ENCODE data around the gene DPF1.

The DPF1 gene

DNA sequence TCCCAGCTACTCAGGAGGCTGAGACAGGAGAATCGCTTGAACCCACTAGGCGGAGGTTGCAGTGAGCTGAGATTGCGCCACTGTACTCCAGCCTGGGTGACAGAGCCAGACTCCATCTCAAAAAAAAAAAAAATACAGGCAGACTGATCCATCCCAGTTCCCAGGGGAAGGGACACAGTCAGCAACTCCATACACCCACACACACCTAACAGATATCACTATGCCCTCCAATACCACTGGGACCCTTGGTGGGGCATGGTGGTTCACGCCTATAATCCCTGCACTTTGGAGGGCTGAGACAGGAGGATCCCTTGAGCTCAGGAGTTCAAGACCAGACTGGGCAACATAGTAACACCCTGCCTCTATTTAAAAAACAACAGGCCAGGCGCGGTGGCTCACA lies 2.6 kb downstream of the DPF1 start:
- no peak for DNase-seq (ENCODE audit: low read depth)

- no peak for DNase-seq (ENCODE audit: low read depth)
Measured at GRCh38 chr19:38219221-38219620, 4.8 kb downstream of the DPF1 start.

DNA sequence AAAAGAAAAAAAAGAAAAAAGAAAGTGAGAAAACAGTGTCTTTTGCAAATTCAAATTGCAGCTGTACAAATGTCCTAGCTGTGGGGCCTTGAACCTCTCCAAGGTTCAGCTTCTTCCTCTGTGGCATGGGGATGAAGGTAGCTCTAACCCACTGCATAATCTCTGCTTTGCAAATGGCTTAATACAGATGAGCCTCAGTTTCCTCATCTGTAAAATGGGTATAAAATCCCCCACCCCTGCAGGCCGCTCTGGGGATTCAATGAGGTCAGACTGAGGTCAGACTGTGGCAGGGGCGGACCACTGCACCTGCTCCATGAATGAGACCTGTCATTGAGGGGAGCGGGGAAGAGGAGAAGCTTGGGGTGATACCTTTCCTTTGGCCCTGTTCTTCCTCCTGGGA lies 5.8 kb downstream of the DPF1 start:
- DNase-seq (ENCODE audit: low read depth) = no peak

GRCh38 chr19:38216785-38217641 lies 7.0 kb downstream of the DPF1 start:
- no peak for DNase-seq (ENCODE audit: low read depth)

- peak; percentile 48 for DNase-seq (ENCODE audit: low read depth)
Measured at GRCh38 chr19:38213911-38214625, 10.0 kb downstream of the DPF1 start.

GRCh38 chr19:38213469-38213868 lies 10.6 kb downstream of the DPF1 start:
- no peak for DNase-seq (ENCODE audit: low read depth)

GRCh38 chr19:38211766-38212165 lies 12.3 kb downstream of the DPF1 start:
- no peak for DNase-seq (ENCODE audit: low read depth)

GRCh38 chr19:38211151-38211591 lies 12.9 kb downstream of the DPF1 start:
- DNase-seq (ENCODE audit: low read depth) = no peak

DNA sequence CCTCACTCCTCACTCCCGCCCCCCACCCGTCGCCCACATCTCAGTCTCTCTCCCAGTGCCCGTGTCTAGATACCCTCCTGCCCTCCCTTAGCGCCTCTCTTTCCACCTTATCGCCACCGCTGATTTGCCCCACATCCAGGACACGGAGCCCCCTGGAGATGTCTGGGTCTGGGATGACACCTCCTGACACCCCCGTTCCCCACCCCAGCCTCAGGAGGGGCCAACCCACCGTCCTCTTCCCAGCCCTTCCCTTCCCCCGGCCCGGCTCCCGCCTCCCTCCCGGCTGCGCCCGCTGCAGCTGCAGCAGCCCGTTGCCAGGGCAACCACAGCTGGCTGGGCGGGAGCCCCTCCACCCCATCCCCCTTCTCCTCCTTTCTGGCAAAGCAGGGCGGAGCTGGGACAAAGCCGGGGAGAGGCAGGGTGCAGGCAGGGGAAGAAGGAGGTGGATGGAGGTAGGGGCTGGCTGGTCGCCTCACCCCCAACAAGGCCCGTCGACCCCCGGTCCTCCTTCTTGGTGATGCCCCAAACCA lies 13.5 kb downstream of the DPF1 start:
- no peak for DNase-seq (ENCODE audit: low read depth)

DNA sequence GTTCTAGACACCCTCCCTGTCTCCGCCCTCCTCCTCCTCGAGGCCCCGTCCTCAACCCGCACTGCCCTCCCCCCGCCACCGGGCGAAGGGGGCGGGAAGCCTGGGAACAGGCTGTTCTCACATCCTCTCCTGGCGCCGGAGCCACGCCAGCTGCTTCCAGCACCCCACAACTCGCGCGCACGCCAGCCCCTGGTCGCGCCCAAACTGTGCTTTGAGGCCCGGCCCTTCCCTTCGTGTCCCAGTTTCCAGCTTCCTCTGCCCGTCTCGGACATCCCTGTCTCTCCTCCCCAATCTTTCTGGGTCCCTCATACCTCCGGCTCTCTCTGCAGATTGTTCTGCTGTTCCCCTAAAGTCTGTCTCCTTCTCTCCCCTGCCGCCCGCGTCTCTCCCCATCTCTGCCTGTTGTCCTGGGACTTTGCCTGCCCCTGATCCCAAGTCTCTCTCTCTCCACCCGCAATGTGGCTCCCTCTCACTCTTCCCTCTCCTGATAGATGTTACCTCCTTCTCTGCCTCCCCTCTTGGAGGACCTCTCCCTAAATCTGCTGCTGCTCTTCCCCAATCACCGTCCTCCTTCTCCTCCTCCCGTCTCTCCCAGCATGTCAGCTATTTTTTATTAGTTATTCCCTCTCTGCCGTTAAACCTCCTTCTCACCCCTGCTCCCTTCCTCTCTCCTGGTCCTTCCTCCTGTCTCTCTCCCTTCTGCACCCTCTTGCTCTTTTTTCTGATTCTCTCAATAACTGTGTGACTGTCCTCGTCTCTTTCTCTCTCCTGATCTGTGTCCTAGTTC lies 14.2 kb downstream of the DPF1 start:
- no peak for DNase-seq (ENCODE audit: low read depth)

DNA sequence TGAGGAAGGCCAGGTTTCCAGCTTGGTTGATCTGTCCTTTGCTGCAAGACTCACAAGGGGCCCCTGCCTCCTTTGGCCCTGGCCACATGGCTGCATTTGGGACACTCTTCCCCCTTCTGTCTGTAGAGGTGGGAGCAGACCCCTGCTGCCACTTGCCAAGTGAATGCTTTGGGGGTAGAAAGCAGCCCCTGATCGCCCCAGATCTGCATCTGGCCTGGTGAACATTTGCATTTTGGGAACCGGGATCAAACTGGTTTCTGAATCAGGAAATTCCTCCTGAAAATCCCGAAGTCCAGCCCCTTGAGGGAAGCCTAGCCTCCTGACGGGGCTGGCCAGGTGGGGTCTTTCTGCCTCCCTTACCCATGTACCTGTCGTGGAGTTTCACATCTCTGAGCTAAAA lies 14.9 kb downstream of the DPF1 start:
- no peak for DNase-seq (ENCODE audit: low read depth)

DNA sequence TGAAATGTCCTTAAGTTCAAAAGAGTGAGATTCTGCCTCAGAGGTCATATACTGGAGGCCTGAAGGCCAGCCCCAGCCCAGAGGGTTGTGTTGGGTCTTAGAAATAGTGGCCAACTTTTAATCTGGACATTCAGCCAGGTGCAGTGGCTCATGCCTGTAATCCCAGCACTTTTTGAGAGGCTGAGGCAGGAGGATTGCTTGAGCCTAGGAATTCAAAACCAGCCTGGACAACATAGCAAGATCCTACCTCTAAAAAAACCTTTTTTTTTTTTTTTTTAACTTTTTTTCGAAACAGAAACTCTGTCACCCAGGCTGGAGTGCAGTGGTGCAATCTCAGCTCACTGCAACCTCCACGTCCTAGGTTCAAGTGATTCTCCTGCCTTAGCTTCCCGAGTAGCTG lies 15.5 kb downstream of the DPF1 start:
- DNase-seq (ENCODE audit: low read depth) = no peak

GRCh38 chr19:38207543-38207942 lies 16.5 kb downstream of the DPF1 start:
- DNase-seq (ENCODE audit: low read depth) = no peak

GRCh38 chr19:38206928-38207327 lies 17.1 kb downstream of the DPF1 start:
- no peak for DNase-seq (ENCODE audit: low read depth)

DNA sequence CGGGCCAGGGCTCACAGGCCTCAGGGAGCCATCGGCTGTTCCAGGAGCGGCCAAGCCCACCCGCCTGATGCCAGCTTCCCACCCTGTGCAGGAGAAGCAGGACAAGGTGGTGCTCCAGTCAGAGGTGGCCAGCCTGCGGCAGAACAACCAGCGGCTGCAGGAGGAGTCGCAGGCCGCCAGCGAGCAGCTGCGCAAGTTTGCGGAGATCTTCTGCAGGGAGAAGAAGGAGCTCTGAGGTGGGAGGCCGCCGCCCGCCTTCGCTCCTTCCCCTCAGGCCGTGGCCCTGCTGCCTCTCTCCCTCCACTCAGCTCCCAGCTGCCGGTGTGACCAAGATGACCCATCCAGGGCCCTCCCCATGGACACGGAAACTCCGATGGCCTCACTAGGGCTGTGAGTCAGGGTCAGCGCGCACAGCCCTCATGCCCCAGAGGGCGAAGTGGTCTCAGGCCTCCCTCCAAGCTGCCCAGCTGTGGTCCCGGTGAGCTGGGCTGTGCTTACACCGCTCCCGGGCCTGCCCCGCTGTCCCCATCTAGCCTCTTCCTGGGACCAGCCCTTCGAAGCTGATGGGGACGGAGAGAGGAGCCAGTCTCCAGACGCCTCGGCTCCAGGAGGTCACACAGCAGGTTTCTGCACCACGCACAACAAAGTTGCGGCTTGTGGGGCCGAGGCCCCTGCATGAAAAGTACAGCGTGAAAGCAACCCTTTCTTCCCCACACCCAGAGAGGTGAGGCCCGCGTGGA lies 17.8 kb downstream of the DPF1 start:
- no peak for DNase-seq (ENCODE audit: low read depth)

- DNase-seq (ENCODE audit: low read depth) = no peak
Measured at GRCh38 chr19:38204728-38205127, 19.3 kb downstream of the DPF1 start.

GRCh38 chr19:38204096-38204495 lies 19.9 kb downstream of the DPF1 start:
- DNase-seq (ENCODE audit: low read depth) = no peak

- no peak for DNase-seq (ENCODE audit: low read depth)
Measured at GRCh38 chr19:38203197-38203596, 20.8 kb downstream of the DPF1 start.

- DNase-seq (ENCODE audit: low read depth) = no peak
Measured at GRCh38 chr19:38202504-38202903, 21.5 kb downstream of the DPF1 start.

- DNase-seq (ENCODE audit: low read depth) = no peak
Measured at GRCh38 chr19:38201731-38202130, 22.3 kb downstream of the DPF1 start.

- no peak for DNase-seq (ENCODE audit: low read depth)
Measured at GRCh38 chr19:38199340-38199739, 24.7 kb downstream of the DPF1 start.

Measured in stimulated activated CD8-positive, alpha-beta memory T cell treated with anti-CD3 and anti-CD28 coated beads, Interleukin-12 subunit alpha, Interleukin-12 subunit beta, amount 100 ng/mL, for 4 hours (primary cell).